ENCODE measurements around the gene OR1S1. TPM values are rescaled to one million over a fixed set of nuclear protein-coding genes. Genes with fewer than 3 reads are reported as not detected.
"Not testable (repeated sequence)": the region's sequence is repeated elsewhere in the genome, so short reads cannot be mapped to it uniquely, and the experiment has no call there.

Gene OR1S1
- not detected in 2 replicates for total RNA-seq (2014; rRNA removed; shearing (Covaris generic))

DNA sequence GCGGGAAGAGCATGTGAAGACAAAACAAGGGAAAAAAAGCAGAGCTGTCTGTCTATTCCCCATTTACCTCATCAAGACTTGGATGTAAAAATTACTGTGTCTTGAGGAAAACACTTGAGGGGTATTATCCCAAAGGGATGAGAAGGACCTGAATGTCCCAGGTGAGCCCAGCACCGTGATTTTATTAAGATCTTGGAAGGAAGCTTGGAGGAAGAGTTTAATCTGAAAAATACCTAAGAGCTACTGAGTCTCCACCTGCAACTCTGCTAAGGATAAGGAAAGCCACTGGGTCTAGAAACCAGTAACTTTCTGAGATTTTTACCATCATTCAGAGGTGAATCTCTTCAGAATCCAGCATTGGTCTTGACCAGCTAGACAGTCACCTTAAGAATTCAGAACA lies at the start of gene OR1S1:
Gene OR1S1, plus strand, starts transcription at position 301 of the 400 bp plus-strand sequence.
- DNase-seq (ENCODE audit: low read depth): not testable (repeated sequence)

DNA sequence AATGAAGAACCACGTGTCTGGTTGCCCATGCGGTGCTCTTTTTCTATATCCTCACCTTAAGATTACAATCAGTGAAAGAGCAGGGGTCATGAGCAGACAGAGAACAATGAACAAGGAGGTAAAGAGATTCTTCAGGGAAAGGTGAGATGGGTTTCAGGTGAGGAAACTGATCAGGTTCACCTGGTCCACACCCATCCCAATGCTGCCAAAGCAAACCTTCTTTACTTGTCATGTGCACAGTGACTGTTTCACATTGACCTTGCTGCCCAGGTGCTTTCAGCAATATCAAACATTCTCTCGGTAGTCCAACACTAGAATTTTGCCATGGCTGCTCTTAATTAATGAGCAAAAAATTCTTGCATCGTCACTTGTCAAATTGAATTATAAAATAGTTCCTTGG lies 48.1 kb upstream of the OR1S1 start:
- DNase-seq (ENCODE audit: low read depth): no peak

DNA sequence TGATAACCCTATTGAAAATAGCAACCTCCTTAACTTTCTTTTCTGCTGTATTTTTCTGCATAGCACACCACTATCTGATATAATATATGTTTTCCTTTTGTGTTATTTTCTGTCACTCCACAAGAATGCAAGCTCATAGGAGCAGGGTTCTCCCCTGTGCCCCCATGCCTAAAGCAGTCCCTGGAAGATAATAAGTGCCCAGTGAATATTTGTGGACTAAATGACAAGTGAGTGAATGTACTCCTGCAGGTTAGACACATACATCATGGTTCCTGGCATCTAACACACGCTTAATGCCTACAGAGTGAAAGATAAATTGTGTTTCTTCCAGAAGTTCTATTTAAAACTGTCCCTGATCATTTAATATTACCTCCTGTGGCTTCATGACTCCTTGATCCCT lies 47.5 kb upstream of the OR1S1 start:
- no peak for DNase-seq (ENCODE audit: low read depth)

DNA sequence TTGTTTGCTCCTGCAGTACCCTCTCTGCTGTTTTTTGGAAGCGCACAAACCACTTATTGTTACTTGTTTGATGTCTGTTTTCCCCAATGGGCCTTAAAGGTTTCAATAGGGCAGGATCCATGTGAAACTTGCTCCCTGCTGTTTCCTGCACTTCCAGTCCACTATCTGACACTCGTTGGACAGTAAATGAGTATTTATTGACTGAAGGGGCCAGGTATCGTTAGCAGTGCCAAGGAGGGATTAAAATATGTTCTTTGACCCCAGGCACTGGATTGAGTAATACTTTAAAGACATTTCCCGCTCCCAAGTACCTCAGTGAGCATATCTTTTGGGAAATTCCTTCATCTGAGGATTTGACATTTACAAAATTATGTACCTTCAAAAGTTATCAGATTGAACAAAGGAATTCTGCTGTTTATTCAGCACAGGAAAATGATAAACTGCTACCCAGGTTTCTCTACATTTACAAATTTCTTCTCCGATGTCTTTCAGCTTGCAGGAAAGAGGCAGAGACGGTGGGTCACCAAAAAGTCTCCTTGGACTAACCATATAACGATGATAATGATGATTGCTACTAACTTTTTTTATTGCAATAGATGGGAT lies 46.9 kb upstream of the OR1S1 start:
- no peak for DNase-seq (ENCODE audit: low read depth)

DNA sequence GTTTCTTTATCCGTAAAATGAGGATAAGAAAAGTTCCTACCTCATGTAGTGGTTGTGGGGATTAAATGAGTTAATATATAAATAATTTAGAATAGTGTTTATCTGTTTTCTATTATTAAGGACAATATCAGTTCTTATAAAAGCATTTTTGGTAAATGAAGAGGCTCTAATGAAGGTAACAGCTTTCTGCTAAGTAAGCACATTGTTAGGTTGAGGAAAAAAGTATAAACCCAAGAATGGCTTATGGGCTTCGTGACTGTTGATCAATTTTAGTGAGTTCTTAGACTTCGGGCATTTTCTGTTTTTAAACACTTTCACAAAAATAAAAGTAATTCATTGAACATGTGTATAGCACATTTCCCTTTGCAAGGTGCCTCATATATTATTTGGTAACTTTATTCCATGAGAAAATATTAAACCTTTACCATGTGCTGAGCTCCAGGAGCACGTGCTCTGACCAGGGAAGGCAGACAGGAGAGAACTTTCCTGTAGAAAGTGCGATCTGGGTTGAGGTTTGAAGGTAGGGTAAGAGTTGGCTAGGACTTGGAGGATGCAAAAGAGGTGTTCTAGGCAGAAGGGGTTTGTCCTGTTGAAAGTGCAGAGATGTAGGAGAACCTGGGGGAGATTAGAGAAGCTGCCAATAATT lies 35.0 kb upstream of the OR1S1 start:
- no peak for DNase-seq (ENCODE audit: low read depth)

DNA sequence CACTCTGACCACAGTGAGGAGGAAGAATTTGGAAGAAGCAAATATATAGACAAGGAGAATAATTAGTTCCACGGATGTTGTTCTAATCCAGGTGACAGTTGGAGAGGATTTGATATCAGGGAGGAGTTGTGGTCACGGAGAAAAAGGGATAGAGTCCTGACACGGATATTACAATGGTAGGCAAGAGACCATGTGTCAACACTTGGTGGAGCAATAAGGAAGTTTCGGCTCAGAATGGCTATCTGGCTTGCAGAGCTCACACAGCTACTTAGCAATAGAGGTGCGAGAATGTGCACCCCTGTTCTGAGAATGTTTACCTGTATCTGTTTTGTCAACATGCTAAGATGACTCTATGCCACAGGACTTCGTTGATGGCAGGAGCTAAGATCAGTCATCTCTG lies 34.1 kb upstream of the OR1S1 start:
- no peak for DNase-seq (ENCODE audit: low read depth)

DNA sequence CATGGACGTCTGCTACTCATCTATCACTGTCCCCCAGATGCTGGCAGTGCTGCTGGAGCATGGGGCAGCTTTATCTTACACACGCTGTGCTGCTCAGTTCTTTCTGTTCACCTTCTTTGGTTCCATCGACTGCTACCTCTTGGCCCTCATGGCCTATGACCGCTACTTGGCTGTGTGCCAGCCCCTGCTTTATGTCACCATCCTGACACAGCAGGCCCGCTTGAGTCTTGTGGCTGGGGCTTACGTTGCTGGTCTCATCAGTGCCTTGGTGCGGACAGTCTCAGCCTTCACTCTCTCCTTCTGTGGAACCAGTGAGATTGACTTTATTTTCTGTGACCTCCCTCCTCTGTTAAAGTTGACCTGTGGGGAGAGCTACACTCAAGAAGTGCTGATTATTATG lies 32.9 kb upstream of the OR1S1 start:
- no peak for DNase-seq (ENCODE audit: low read depth)

DNA sequence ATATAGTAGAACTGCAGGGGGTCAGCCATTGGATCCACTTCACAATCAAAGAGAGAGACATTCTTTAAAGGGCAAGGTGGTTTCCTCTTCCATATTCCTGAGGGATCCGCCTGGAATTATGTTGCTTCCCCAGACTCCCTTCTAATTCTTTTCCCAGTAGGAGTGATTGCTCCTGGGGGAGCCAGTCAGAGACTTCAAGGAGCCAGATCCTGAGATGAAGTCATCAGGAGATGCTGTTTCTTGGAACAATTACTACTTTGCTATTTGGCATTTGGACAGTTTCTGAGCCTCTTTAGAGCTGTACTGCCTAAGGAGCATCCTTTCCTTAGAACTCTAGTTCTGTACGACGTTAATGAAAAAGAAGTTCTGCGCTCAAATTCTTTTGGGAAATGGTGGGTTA lies 25.6 kb upstream of the OR1S1 start:
- DNase-seq (ENCODE audit: low read depth): no peak

DNA sequence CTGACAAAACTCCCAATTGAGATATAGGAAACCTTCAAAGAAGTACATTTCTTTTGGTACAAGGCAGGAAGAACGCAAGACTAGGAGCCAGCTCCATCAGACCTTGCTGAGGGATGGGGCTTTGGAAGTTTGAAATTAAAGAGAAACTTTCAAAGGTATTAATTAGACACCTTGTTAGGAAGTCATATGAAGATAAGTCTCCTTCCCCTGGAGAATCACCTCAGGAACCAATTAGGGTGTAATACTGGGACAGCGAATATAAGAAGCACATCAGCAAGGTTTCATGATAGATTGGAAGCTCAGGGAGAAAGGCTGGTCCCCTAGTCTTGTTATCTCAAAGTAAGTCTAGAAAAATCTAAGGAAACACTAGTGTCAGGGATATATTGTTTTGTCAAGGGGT lies 23.8 kb upstream of the OR1S1 start, which contains the start of gene OR9Q2:
Gene OR9Q2, plus strand, starts transcription at position 301 of the 400 bp plus-strand sequence. CDS start 1,421 bp downstream, outside the sequence.
- no peak for DNase-seq (ENCODE audit: low read depth)

DNA sequence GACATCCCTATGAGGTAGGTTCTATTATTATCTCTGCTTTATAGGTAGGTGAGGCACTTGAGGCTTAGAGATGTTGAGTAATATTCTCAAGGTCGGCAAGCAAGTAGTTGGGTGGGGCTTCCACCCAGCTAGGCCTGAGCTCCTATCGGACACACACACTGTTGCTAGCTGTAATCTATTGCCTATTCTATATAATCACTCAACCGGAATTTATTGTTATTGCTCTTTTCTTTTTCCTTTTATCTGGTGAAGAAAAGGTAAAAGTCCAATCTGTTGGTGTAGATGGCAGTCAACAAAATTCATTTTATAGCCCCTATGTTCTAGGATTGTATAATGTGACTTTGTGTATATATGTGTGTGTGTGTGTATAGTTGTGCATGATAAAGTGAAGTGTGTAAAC lies 20.3 kb upstream of the OR1S1 start:
- no peak for DNase-seq (ENCODE audit: low read depth)

DNA sequence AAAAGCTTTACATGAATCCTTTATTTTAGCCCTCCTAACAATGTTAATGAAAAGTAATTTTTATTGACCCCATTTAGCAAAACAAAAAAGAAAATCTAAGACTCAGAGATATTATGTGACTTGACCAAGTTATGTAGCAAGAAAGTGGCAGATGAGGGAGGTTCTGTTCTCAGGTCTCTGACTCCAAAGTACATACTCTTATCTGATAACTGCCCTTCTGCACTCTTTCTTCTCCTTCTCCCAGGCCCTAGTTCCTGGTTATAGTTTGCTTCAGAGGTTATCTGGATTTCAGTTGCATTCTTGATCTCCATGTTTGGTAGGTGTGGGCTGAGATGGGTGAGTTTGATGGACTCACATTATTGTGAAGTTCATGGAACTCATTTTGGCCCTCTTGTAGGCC lies 19.1 kb upstream of the OR1S1 start:
- DNase-seq (ENCODE audit: low read depth): no peak

DNA sequence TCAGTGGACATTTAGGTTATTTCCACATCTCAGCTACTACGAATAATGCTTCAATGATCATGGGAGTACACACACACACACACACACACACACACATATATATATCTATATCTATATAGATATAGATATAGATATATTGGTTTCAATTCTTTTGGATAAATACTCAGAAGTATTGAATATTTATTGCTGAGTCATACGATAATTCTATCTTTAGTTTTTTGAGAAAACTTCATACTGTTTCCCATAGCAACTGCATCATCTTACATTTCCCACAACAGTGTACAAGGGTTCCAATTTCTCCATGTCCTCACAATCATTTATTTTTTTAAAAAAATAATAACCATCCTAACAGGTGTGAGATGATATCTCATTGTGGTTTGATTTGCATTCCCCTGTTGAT lies 16.6 kb upstream of the OR1S1 start:
- no peak for DNase-seq (ENCODE audit: low read depth)

DNA sequence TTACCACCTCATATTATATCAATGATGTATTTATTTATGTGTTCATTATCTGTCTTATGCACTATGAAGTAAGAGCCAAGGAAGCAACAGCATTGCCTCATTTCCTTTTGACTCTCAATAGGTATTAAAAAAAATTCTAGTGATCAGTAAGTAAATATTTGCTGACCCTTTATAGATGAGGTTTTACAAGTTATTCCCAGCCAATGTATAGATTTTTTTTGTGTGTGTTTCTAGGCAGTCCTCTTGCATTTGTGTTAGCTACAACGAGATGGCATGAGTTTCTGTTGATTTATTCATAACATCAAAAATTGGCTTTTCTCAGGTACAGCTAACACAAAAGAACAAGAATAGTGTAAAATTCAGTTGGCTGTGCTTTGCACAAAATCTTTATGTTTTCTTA lies 13.2 kb upstream of the OR1S1 start:
- DNase-seq (ENCODE audit: low read depth): no peak

DNA sequence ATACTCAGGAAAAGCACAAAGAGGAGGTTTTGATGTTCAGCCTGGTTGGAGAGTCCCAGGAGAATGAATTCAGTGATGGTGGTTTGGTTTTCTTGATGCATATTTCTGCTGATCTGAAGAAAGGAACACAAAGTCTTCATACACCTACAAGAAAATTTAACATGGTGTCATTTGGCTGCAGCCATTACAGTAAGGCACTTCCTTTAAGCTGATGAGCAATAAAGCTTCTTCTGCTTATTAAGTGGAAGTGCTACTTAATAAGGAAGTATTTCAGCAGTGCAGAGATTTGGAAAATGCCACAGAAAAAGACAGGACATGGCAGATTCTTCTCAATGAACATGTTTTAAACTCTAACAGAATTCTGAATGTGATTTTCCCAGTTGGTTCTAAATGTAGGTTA lies 8.5 kb upstream of the OR1S1 start, which contains the start of gene OR1S2:
Gene OR1S2, minus strand, starts transcription at position 101 of the 400 bp plus-strand sequence. Its CDS starts 0 bp downstream, at position 101.
- no peak for DNase-seq (ENCODE audit: low read depth)

DNA sequence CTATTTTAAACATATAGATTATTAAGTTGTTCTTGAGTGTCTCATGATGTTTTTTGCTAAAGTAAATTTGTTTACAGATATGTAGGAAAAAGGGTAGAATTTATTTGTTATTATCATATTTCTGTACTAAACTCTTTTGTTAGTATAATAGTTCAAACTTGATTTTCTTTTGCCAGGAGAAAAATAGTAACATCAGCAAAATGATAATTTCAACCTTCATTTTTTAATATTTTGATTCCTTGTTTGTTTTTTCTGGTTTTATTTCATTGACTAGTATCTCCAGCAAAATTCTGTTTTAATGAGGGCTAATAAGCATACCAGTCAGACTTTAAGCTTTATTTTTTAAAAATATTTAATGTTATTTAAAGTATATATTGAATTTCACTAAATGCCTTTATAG lies 4.0 kb downstream of the OR1S1 start:
- no peak for DNase-seq (ENCODE audit: low read depth)

DNA sequence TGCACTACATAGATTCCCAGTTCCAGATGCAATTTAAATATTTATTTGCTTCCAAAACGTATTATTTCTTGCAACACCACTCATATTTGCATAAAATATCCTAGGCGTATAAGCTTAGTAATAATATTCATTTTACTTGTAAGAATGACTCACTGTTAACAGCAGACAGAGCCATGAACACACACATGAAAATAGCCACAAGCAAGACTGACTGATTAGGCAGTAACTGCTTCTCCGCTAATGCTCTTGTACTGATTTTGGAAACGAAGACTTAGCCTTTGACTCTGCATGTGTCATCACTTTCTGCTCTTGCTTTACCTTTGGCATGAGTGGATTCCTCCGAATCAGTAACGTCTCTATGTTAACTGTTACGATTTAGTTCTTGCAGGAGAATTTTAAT lies 10.2 kb downstream of the OR1S1 start:
- DNase-seq (ENCODE audit: low read depth): no peak

DNA sequence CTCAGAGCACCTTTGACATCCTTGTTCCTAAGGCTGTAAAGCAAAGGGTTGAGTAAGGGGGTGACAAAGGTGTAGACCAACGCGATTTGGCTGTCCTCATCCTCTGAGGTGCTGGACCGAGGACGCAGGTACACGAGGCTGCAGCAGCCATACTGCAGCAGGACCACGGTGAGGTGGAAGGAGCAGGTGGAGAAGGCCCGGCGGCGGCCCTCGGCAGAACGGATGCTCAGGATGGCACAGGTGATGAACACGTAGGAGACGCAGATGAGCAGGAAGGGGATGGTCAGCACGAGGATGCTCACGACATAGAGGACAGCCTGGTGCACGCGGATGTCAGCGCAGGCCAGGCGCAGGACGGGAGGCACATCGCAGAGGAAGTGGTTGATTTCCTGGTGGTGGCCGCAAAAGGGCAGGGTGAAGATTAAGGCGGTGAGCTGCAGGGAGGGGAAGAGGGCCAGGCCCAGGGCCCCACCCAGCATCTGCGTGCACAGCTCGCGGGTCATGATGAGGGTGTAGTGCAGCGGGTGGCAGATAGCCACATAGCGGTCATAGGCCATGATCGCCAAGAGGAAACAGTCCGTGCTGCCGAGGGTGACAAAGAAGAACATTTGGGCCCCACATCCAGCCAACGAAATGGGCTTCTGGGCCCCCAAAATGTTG lies 15.6 kb downstream of the OR1S1 start:
- no peak for DNase-seq (ENCODE audit: low read depth)

DNA sequence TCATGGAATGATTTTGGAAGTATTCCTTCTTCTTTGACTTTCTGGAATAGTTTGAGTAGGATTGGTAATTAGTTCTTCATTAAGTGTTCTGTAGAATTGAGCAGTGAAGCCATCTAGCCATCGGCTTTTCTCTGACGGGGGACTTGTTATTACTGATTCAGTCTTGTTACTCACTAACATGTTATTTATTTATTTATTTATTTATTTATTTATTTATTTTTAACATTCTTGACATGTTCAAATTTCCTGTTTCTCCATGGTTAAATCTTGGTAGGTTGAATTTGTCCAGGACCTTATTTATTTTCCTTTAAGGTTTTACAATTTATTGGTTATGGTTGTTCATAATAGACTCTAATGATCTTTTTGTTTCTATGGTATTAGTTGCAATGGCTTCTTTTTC lies 31.4 kb downstream of the OR1S1 start:
- DNase-seq (ENCODE audit: low read depth): no peak

DNA sequence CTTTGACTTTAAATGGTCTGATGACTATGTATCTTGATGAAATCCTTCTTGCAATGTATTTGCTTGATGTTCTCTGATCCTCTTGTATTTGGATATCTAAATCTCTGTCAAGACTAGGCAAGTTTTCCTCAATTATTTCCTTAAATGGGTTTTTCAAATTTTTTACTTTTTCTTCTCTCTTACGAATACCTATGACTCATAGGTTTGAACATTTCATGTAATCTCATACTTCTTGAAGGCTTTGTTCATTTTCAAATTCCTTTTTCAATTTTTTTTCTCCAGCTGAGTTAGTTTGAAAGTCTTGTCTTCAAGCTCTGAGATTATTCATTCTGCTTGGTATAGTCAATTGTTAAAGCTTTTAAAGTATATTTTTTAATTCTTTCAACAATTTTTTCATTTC lies 42.4 kb downstream of the OR1S1 start:
- DNase-seq (ENCODE audit: low read depth): no peak

DNA sequence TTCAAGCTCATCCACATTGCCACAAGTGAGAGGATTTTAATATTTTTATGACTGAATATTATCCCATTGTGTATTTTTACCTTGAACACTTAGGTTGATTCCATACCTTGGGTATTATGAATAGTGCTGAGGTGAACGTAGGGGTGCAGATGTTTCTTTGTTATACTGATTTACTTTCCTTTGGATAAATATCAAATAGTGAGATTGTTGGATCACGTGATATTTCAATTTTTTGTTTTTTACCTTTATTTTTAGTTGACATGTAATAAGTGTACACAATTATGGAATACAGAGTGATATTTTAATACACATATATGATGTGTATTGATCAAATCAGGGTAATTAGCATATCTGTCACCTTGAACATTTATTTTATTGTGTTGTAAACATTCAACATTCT lies 47.5 kb downstream of the OR1S1 start:
- no peak for DNase-seq (ENCODE audit: low read depth)
